NCI-H82 treated with DMSO at 0.1 percent for 48 hours (cell line): ENCODE data around the gene BRPF3.
A peak's percentile ranks its signal among the peaks of the same experiment; 100 is the strongest.
"Not testable (repeated sequence)": the region's sequence is repeated elsewhere in the genome, so short reads cannot be mapped to it uniquely, and the experiment has no call there.

Experiments
- DNase-seq: peaks from one replicate; lab custom pipeline; 2025; ENCODE audit not compliant: unreplicated experiment; lab: John Stamatoyannopoulos, UW

The BRPF3 gene

GRCh38 chr6:36200154-36200891 is 3.8 kb downstream of the BRPF3 start:
- no peak for DNase-seq

- no peak for DNase-seq
Observed at GRCh38 chr6:36200998-36201596, 4.6 kb downstream of the BRPF3 start.

DNA sequence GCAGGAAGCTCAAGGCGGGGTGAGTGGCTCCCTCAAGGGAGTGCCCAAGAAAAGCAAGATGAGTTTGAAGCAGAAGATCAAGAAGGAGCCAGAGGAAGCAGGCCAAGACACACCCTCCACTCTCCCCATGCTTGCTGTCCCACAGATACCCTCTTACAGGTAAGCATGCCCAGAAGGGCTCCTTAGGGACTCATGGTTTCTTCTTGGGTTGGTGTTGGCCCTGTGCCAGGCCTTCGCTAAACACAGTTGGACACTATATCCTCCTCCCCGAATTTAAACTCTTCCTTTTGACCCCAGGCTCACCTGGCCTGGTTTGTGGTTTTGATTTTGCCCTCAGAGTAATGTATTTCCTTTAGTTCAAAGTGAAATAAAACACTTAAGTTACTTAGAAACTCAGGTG is 5.1 kb downstream of the BRPF3 start:
- no peak for DNase-seq

DNA sequence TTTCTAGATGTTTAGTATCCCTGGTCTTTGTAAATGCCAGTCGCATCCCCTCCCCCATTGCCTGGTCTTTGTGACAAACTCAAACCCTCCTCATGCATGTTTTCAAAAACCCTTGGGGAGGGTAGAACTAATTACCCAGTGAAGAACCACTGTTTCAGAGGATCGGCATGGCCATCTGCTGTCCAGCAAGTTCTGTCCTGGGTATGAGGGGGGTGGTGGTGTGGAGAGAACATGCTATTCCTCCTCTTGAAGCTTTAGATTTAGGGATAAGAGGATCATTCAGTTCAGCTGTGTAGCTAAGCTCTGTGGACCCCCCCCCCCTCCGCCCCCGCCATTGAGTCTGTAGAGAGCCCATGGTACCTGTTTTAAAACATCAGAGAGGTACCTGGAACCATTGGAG is 5.6 kb downstream of the BRPF3 start:
- peak; percentile 14 for DNase-seq

- DNase-seq: no peak
Observed at GRCh38 chr6:36204068-36204753, 7.7 kb downstream of the BRPF3 start.

- DNase-seq: no peak
Observed at GRCh38 chr6:36207155-36207554, 10.6 kb downstream of the BRPF3 start.

GRCh38 chr6:36209606-36210005 is 13.1 kb downstream of the BRPF3 start:
- DNase-seq: no peak

DNA sequence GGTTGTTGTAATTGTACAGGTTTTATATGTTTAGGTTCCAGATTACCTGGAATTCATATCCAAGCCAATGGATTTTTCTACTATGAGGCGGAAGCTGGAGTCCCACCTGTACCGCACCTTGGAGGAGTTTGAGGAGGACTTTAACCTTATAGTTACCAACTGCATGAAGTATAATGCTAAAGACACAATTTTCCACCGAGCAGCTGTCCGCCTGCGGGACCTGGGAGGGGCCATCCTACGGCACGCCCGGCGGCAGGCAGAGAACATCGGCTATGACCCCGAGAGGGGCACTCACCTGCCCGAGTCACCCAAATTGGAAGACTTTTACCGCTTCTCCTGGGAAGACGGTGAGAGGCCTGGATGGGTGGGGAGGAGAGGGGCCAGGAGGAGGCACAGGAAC is 13.6 kb downstream of the BRPF3 start:
- DNase-seq: no peak

GRCh38 chr6:36210886-36211595 is 14.5 kb downstream of the BRPF3 start:
- DNase-seq: no peak

DNA sequence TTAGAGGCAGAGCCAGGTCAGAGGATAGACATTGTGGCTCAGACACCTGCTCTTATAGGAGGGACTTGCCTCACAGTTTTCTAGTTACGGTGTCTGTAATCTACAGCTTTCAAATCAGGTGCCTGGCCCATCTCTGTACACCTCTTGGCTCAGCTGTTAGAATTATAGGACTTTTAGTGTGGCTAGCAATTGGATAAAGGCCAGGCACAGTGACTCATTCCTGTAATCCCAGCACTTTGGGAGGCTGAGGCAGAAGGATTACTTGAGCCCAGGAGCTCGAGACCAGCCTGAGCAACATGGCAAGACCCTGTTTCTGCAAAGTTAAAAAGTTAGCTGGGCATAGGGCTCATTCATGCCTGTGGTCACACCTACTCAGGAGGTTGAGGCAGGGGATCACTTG is 20.0 kb downstream of the BRPF3 start:
- DNase-seq: no peak

GRCh38 chr6:36217188-36217587 is 20.6 kb downstream of the BRPF3 start:
- DNase-seq: no peak

DNA sequence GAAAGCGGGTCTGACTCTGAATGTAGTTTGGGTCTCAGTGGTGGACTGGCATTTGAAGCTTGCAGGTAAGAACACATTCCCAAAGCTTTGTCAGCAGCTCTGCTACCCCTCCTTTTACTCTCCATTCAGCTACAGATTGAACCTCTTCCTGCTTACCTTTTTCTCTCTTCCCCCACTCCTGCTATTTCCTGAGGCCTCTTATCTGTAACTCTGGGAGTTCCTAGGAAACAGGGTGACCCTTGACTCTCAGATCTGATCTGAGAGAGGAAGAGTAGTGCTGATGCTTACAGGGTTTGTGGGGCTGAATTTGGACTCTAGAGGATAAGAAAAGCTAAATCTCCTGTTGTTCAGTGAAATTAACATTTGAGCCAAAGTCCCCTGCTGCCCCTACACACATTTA is 21.4 kb downstream of the BRPF3 start:
- no peak for DNase-seq

DNA sequence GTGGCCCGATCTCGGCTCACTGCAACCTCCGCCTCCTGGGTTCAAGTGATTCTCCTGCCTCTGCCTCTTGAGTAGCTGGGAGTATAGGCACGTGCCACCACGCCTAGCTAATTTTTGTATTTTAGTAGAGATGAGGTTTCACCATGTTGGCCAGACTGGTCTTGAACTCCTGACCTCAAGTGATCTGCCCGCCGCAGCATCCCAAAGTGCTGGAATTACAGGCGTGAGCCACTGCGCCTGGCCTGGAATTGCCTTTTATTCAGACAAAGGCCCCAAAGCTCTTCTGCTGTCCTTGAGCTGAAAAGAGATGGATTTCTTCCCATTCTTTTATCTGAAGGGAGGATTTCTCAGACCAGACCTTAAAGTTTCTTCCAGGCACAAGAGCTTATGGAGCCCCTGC is 22.0 kb downstream of the BRPF3 start:
- DNase-seq: not testable (repeated sequence)

GRCh38 chr6:36219081-36219480 is 22.5 kb downstream of the BRPF3 start:
- DNase-seq: no peak

DNA sequence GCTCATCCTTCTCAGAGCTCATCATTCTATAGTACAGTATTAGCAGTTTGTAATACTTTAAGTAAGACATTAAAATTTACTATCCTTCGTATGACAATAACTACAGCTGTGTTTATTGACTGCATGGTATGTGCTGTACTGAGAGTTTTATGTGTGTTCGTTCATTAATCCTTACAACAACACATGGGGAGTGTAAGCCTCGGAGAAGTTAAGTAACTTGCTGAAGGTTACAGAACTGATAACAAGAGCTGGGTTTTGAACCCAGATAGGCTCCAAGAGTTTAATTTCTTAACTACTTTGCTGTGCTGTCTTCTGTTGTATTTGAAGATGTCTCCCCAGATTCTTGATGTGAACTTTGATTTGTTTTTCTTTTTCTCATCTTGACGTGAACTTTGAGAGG is 23.7 kb downstream of the BRPF3 start:
- DNase-seq: no peak

GRCh38 chr6:36221674-36222073 is 25.1 kb downstream of the BRPF3 start:
- DNase-seq: no peak

- DNase-seq: no peak
Observed at GRCh38 chr6:36222924-36223323, 26.4 kb downstream of the BRPF3 start.

DNA sequence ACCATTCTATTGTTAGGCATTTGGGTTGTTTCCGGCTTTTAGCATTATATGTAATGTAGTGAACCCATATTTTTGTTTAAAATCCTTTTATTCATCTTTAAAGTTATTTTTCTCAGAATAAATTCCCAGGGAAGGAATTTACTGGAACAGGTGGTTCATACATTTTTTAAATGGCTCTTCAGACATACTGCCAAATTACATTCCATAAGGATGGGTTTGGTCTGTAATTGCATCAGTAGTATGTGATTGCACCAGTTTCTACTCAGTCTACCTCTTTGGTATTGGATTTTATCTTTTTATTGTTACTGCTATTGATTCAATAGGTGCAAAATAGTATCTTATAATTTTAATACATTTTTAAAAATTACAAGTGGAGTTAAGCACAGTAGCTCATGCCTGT is 27.2 kb downstream of the BRPF3 start:
- no peak for DNase-seq

- peak; percentile 73 for DNase-seq
Observed at GRCh38 chr6:36224918-36225461, 28.4 kb downstream of the BRPF3 start.

- no peak for DNase-seq
Observed at GRCh38 chr6:36226438-36227047, 30.0 kb downstream of the BRPF3 start.
